C4-2B (cell line): ENCODE results near the gene GPR62.

Experiments used
- CTCF ChIP-seq: fragments of 450-650 bp; conservative IDR thresholded peaks from 2 replicates; pipeline ENCODE4 v1.5.1; 2017; ENCODE audit warnings: mild to moderate bottlenecking
- ZFX ChIP-seq: fragments of 450-650 bp; IDR thresholded peaks from 2 replicates; pipeline ENCODE4 v1.6.1; 2017

GRCh38 chr3:51948016-51948580, 7.1 kb upstream of the GPR62 start:
- TF ChIP-seq CTCF (no peak), ZFX (no peak)
